Osteoblast (primary cell): ENCODE data around the gene INSL3. TPM values are rescaled to one million over a fixed set of nuclear protein-coding genes. Genes with fewer than 3 reads are reported as not detected.

Experiments used
- DNase-seq: peaks from one replicate; pipeline ENCODE4 v3.0.0; 2011; ENCODE audit warnings: low spot score, mixed read lengths; ENCODE audit not compliant: insufficient read length; ENCODE audit errors: missing footprints
- H2AFZ ChIP-seq: 2 replicates; pipeline ENCODE4 v1.6.0; 2011; ENCODE audit warnings: mild to moderate bottlenecking, low read length
- H3K27ac ChIP-seq: 2 replicates; pipeline ENCODE4 v1.5.1; 2011; ENCODE audit warnings: mild to moderate bottlenecking, low read depth, low read length, moderate library complexity
- H3K27me3 ChIP-seq: 2 replicates; pipeline ENCODE4 v1.6.0; 2012; ENCODE audit warnings: mild to moderate bottlenecking, control low read depth, inconsistent platforms, low read length, moderate library complexity; ENCODE audit not compliant: insufficient read depth
- H3K36me3 ChIP-seq: 2 replicates; pipeline ENCODE4 v1.5.1; 2011; ENCODE audit warnings: mild to moderate bottlenecking, low read length, control low read depth, moderate library complexity; ENCODE audit not compliant: insufficient read depth
- H3K4me1 ChIP-seq: 2 replicates; pipeline ENCODE4 v1.5.1; 2011; ENCODE audit warnings: mild to moderate bottlenecking, low read length, control low read depth, moderate library complexity; ENCODE audit not compliant: insufficient read depth
- H3K4me2 ChIP-seq: 2 replicates; pipeline ENCODE4 v1.6.0; 2011; ENCODE audit warnings: mild to moderate bottlenecking, low read length; ENCODE audit not compliant: insufficient read depth
- H3K4me3 ChIP-seq: fragments of 200-600 bp; sonication (generic); 3 replicates; pipeline ENCODE4 v1.5.1; 2012; ENCODE audit warnings: mild to moderate bottlenecking, low read length, inconsistent platforms; ENCODE audit not compliant: insufficient read depth
- H3K79me2 ChIP-seq: 2 replicates; pipeline ENCODE4 v1.6.0; 2012; ENCODE audit warnings: mild to moderate bottlenecking, low read length, control low read depth, inconsistent platforms; ENCODE audit not compliant: insufficient read depth
- H3K9me3 ChIP-seq: 2 replicates; pipeline ENCODE4 v1.5.1; 2011; ENCODE audit warnings: low read depth, low read length, control low read depth
- H4K20me1 ChIP-seq: 2 replicates; pipeline ENCODE4 v1.6.0; 2012; ENCODE audit warnings: mild to moderate bottlenecking, low read length, control low read depth; ENCODE audit not compliant: insufficient read depth
- total RNA-seq: library from RNA; depleted of rRNA; stranded (reverse); fragments of >200 nt; gene quantifications from 2 replicates; pipeline ENCODE4 v1.2.3, GENCODE V29; 2012
- TF ChIP-seq, protein P1 (sequence below): IDR thresholded peaks from 2 replicates; pipeline ENCODE4 v1.5.1; 2011; ENCODE audit warnings: mild to moderate bottlenecking, low read depth, low read length, moderate library complexity; ENCODE audit errors: extremely low read depth

The INSL3 gene
- total RNA-seq, 1 donor = not detected

DNA sequence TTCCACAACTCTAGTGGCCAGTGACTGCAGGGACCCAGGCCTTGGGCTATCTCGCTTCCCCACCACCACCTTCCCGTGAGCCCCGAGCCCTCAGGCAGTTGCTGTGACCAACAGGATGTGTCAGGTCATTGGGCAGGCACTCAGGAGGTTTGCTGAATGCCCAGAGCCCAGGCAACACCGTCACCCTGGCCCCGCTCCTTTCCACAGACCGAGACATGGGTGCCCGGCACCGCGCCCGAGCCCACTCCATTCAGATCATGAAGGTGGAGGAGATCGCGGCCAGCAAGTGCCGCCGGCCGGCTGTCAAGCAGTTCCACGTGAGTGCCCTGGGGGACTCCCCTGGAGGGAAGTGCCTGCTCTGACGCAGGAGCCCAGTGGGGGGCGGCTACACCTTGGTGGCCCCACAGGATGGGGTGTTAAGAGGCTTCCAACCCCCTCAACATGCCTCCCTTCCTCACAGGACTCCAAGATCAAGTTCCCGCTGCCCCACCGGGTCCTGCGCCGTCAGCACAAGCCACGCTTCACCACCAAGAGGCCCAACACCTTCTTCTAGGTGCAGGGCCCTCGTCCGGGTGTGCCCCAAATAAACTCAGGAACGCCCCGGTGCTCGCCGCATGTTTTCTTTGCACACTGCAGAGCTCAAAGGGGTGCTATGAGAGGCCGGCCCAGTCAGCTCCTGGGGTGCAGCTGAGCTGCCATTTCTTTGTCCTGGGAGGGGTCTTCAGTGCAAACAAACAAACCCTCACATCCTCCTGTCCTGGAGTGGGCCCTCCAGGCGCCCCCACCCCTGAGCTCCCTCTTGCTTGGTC is 41.6 kb upstream of the INSL3 start:
- Histone ChIP-seq H3K4me2 (no peak overlapping the region), H3K4me3 (no peak overlapping the region), H3K36me3 (peaks cover 36% of the 10 kb centered on the region), H3K9me3 (no peaks in the 10 kb centered on the region), H4K20me1 (peaks cover 49% of the 10 kb centered on the region), H3K79me2 (peaks cover 34% of the 10 kb centered on the region), H2AFZ (no peak overlapping the region), H3K27ac (no peak overlapping the region), H3K4me1 (peaks cover 16% of the 10 kb centered on the region), H3K27me3 (peaks cover 3% of the 10 kb centered on the region)
- peak; percentile 47 for DNase-seq
- TF ChIP-seq, protein P1, sequence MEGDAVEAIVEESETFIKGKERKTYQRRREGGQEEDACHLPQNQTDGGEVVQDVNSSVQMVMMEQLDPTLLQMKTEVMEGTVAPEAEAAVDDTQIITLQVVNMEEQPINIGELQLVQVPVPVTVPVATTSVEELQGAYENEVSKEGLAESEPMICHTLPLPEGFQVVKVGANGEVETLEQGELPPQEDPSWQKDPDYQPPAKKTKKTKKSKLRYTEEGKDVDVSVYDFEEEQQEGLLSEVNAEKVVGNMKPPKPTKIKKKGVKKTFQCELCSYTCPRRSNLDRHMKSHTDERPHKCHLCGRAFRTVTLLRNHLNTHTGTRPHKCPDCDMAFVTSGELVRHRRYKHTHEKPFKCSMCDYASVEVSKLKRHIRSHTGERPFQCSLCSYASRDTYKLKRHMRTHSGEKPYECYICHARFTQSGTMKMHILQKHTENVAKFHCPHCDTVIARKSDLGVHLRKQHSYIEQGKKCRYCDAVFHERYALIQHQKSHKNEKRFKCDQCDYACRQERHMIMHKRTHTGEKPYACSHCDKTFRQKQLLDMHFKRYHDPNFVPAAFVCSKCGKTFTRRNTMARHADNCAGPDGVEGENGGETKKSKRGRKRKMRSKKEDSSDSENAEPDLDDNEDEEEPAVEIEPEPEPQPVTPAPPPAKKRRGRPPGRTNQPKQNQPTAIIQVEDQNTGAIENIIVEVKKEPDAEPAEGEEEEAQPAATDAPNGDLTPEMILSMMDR = no peak

DNA sequence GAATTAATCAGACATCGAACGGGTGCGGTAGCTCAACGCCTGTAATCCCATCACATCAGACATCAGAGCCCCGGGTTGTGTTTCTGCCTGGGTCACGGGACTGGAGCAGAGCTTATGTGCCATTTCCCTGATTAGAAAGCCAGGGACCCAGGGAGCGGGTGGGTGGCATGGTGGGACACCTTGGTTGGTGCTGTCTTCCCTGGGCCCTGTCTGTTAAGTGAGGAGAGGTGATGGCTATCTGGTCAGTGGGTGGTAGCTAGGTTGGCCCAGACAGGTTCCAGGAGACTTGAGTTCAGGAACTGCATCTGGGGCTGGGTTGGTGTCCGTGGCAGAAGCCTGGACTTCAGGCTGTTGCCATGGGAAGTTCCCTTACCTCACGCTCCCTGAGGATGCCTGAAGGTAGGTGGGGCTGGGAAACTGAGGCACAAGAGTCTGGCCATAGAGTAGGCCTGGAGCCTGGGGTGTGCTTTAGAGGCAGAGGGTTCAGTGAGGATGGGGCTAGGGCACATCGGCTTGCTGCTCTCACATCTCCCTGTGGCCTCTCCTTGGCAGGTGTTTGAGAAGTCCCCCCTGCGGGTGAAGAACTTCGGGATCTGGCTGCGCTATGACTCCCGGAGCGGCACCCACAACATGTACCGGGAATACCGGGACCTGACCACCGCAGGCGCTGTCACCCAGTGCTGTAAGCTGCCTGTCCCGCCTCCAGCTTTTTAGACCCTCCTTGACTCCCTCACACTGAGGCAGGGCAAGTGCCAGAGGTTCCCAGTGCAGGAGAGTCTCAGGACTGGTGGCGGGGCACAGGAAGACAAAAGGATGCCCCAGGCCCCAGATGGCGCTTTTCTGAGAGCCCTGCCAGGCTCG is 40.5 kb upstream of the INSL3 start:
- peak overlapping the region; percentile 19 for H3K27ac ChIP-seq
- H4K20me1 ChIP-seq = peaks cover 49% of the 10 kb centered on the region
- peak overlapping the region; percentile 87 for H3K4me2 ChIP-seq
- DNase-seq = peak; percentile 52
- peaks cover 34% of the 10 kb centered on the region for H3K79me2 ChIP-seq
- TF ChIP-seq, protein P1 = no peak
- H3K27me3 ChIP-seq = no peaks in the 10 kb centered on the region
- peak overlapping the region; percentile 100 for H3K4me3 ChIP-seq
- H3K9me3 ChIP-seq = no peaks in the 10 kb centered on the region
- H3K4me1 ChIP-seq = peaks cover 16% of the 10 kb centered on the region
- no peak overlapping the region for H2AFZ ChIP-seq
- H3K36me3 ChIP-seq = peaks cover 36% of the 10 kb centered on the region

DNA sequence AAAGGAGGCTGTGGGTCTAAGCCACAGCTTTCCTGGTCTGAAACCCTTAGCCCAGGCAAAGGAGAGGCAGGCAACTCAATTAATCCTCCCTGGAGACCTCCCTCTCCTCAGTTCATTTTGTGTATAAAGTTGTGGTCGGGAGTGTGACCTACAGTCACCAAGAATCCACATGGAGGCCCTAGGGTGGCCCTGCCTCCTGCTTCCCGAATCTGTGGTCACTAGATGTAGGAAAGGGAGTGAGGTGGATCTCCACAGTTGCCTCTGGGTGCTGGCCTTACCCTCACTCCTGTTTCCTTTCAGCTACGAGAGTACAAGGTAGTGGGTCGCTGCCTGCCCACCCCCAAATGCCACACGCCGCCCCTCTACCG is 39.7 kb upstream of the INSL3 start:
- Histone ChIP-seq H3K27me3 (no peaks in the 10 kb centered on the region), H3K79me2 (peaks cover 34% of the 10 kb centered on the region), H3K4me3 (peak overlapping the region; percentile 100), H4K20me1 (peaks cover 49% of the 10 kb centered on the region), H3K36me3 (peaks cover 36% of the 10 kb centered on the region), H3K27ac (peak overlapping the region; percentile 90), H3K9me3 (no peaks in the 10 kb centered on the region), H3K4me1 (peaks cover 16% of the 10 kb centered on the region), H2AFZ (no peak overlapping the region), H3K4me2 (peak overlapping the region; percentile 87)
- TF ChIP-seq, protein P1 = no peak
- peak; percentile 74 for DNase-seq
